ENCODE measurements around the gene CISD3. TPM values are rescaled to one million over a fixed set of nuclear protein-coding genes. Genes with fewer than 3 reads are reported as not detected.
"Not testable (repeated sequence)": the region's sequence is repeated elsewhere in the genome, so short reads cannot be mapped to it uniquely, and the experiment has no call there.

Gene CISD3
- total RNA-seq, 2 experiments from 2014 or later = 51.3 to 54.3 TPM

DNA sequence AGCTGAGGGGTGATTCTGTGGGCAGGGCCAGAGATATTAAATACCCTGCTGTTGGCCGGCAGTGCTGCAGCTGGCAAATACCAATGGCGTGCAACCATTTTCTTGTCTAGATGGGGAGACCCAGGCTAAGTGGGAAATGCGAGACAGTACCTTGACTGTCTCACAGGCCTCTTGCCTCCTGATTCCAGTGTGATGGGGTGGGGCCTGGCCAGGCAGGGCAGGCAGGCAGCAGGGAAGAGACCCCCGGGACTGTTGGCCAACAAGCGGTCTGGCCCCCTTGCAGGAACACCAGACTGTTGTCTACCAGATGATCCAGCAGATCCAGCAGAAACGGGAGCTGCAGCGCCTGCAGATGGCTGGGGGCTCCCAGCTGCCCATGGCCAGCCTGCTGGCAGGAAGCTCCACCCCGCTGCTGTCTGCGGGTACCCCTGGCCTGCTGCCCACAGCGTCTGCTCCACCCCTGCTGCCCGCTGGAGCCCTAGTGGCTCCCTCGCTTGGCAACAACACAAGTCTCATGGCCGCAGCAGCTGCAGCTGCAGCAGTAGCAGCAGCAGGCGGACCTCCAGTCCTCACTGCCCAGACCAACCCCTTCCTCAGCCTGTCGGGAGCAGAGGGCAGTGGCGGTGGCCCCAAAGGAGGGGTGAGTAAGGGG, 5.7 kb upstream of the CISD3 start:
- H3K36me3 Mint-ChIP-seq = peaks cover 24% of the 10 kb centered on the region
- no peak overlapping the region for H3K27ac Mint-ChIP-seq
- DNase-seq (no peak), ATAC-seq (no peak)
- no peaks in the 10 kb centered on the region for H3K27me3 Mint-ChIP-seq
- no peak overlapping the region for H3K4me3 Mint-ChIP-seq
- peaks cover 34% of the 10 kb centered on the region for H3K4me1 Mint-ChIP-seq
- CTCF ChIA-PET = interaction anchor here (1.1 to 2.5 kb wide), 2 partner anchors 10 to 13 kb away, joined by 3 to 13 read pairs; no protein-coding TSS in a partner anchor
- H3K9me3 Mint-ChIP-seq (ENCODE audit: low read depth) = no peaks in the 10 kb centered on the region

DNA sequence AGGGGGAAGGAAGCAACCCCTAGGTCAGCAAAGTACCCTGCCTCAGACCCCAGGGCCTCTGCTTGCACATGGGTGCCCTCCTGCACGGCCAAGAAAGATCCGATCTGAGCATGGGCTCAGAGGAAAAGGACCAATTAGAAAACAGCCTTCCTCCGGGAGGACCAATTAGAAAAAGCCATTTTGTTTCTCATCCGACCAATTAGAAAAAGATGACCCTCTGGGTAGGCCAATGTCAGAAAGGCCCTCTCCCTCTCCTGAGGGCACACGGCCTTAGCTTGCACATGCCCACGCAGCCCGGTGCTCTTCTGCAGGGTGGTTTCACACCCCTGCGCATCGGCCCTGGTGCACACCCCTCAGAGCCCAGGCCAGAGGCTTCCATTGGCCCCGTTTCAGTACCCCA, 5.1 kb upstream of the CISD3 start:
- no peaks in the 10 kb centered on the region for H3K27me3 Mint-ChIP-seq
- no peak overlapping the region for H3K4me3 Mint-ChIP-seq
- peaks cover 37% of the 10 kb centered on the region for H3K4me1 Mint-ChIP-seq
- peak overlapping the region; percentile 56 for H3K27ac Mint-ChIP-seq
- CTCF ChIA-PET = interaction anchor here (1.1 kb wide), 1 partner anchor 12 kb away, joined by 3 read pairs; no protein-coding TSS in a partner anchor
- ATAC-seq (no peak), DNase-seq (no peak)
- H3K36me3 Mint-ChIP-seq = peaks cover 22% of the 10 kb centered on the region
- no peaks in the 10 kb centered on the region for H3K9me3 Mint-ChIP-seq (ENCODE audit: low read depth)

DNA sequence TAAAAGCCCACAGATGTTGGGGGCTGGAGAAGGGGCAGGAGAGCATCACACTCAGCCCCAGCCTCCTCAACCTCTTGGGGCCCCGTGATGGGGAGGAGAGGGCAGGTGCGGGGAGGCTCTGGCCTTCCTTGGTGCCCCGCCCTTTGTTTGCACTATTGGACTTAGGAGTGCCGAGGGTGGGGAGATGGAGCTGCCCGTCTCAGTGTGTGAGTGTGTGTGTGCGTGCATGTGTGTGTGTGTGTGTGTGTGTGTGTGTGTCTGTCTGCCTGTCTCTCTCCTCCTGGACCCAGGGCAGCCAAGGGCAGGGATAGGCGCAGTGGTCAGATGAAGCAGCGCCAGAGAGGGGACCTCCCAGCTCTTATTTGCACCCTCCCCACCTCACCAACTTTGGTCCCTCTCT, 4.0 kb upstream of the CISD3 start:
- not testable (repeated sequence) for H3K4me3 Mint-ChIP-seq; ATAC-seq; DNase-seq; H3K9me3 Mint-ChIP-seq (ENCODE audit: low read depth); H3K27me3 Mint-ChIP-seq
- Mint-ChIP-seq H3K36me3 (peaks cover 16% of the 10 kb centered on the region), H3K27ac (peak overlapping the region; percentile 73), H3K4me1 (peaks cover 43% of the 10 kb centered on the region)
- CTCF ChIA-PET = interaction anchor here (0.8 kb wide), 2 partner anchors 9 kb away, joined by 3 read pairs; no protein-coding TSS in a partner anchor

DNA sequence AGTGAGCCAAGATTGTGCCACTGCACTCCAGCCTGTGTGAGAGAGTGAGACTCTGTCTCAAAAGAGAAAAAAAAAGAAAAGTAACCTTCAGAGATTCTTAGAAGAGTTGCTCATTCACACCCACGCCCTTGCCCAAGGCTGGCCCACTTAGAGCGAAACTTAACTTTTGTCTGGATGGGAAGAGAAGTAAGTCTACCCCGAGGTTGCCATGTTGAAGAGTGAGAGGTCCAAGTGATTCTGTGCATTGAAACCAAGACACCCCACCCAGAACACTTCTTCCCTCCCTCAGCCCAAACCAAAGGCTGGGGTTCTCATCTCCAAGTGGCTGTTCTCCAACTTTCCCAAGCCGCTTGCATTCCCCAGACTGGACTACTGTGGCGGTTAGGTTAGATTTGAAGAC, 2.4 kb upstream of the CISD3 start:
- H3K4me1 Mint-ChIP-seq = peaks cover 56% of the 10 kb centered on the region
- CTCF ChIA-PET = interaction anchor here (0.8 to 3.3 kb wide), 12 partner anchors 9 to 170 kb away, joined by 3 to 44 read pairs (median 7); partner anchors contain the start of genes EPOP, MLLT6 and PSMB3
- peak overlapping the region; percentile 95 for H3K27ac Mint-ChIP-seq

DNA sequence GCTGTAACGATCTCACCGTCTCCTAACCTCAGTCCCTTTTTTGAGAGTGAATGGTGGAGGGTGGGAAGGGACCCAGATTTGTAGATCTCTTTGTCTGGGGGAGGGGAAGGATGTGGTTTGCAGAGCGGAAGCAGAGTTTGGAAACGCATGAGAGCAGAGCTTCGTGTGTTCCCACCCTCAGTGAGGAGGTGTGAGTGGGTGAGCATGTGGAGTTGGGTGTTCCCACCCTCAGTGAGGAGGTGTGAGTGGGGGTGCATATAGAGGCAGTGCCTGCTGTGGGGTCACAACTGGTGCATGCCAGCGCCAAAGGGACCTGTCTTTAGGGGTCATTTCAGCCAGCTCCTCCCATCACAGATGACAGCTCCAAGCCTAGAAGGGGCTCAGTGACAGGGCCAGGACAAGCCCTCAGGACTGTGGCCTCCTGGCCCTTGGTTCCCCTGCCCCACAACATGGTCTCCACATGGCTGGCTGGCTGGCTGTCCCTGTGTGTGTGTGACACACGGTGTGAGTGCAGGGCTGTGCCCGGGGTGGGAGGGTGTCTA, 1.8 kb upstream of the CISD3 start:
- DNase-seq (peak; percentile 88), ATAC-seq (peak; percentile 20)
- peak overlapping the region; percentile 95 for H3K27ac Mint-ChIP-seq
- H3K27me3 Mint-ChIP-seq = no peaks in the 10 kb centered on the region
- H3K36me3 Mint-ChIP-seq = peaks cover 15% of the 10 kb centered on the region
- peaks cover 61% of the 10 kb centered on the region for H3K4me1 Mint-ChIP-seq
- no peaks in the 10 kb centered on the region for H3K9me3 Mint-ChIP-seq (ENCODE audit: low read depth)
- CTCF ChIA-PET = interaction anchor here (0.8 to 3.3 kb wide), 19 partner anchors 9 to 425 kb away, joined by 3 to 44 read pairs (median 4); partner anchors contain the start of genes EPOP, MLLT6 and PSMB3
- H3K4me3 Mint-ChIP-seq = peak overlapping the region; percentile 58

More for the DNA sequence above, 2.4 kb upstream of the CISD3 start:
- Mint-ChIP-seq H3K9me3 (ENCODE audit: low read depth) (no peaks in the 10 kb centered on the region), H3K27me3 (no peaks in the 10 kb centered on the region), H3K36me3 (peaks cover 13% of the 10 kb centered on the region), H3K4me3 (peak overlapping the region; percentile 58)
- DNase-seq (peak; percentile 87), ATAC-seq (peak; percentile 28)

DNA sequence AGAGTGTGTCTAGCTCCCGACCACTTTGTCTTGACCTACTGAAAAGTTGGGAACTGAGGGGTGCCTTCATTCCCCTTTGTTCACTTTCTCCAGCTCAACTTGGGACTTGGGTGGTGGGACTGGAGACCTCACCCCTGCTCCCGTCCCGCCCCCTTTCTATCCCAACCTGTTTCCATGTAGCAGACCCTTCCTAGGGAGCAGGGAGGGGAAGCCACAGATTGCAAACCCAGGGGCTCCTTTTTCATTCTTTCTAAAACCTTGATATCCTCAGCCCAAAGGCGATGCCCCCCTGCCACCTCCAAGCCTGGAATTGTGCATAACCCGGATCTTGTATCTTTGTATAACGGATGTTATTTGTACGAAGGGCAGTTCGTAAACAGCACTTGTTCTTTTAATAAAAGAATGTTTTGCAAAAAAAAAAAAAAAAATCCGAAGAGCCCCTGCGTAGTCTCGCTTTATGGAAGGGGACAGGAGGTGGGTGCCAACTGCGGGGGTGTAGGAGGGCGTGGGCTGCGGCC, 714 bp upstream of the CISD3 start:
- CTCF ChIA-PET = interaction anchor here (0.9 to 3.3 kb wide), 11 partner anchors 8 to 172 kb away, joined by 3 to 44 read pairs (median 7); partner anchors contain the start of genes EPOP, MLLT6 and PSMB3
- H3K9me3 Mint-ChIP-seq (ENCODE audit: low read depth) = no peaks in the 10 kb centered on the region
- peak overlapping the region; percentile 39 for H3K4me3 Mint-ChIP-seq
- DNase-seq (no peak), ATAC-seq (no peak)
- H3K36me3 Mint-ChIP-seq = peaks cover 11% of the 10 kb centered on the region
- H3K27ac Mint-ChIP-seq = peak overlapping the region; percentile 95
- peaks cover 68% of the 10 kb centered on the region for H3K4me1 Mint-ChIP-seq
- no peaks in the 10 kb centered on the region for H3K27me3 Mint-ChIP-seq

DNA sequence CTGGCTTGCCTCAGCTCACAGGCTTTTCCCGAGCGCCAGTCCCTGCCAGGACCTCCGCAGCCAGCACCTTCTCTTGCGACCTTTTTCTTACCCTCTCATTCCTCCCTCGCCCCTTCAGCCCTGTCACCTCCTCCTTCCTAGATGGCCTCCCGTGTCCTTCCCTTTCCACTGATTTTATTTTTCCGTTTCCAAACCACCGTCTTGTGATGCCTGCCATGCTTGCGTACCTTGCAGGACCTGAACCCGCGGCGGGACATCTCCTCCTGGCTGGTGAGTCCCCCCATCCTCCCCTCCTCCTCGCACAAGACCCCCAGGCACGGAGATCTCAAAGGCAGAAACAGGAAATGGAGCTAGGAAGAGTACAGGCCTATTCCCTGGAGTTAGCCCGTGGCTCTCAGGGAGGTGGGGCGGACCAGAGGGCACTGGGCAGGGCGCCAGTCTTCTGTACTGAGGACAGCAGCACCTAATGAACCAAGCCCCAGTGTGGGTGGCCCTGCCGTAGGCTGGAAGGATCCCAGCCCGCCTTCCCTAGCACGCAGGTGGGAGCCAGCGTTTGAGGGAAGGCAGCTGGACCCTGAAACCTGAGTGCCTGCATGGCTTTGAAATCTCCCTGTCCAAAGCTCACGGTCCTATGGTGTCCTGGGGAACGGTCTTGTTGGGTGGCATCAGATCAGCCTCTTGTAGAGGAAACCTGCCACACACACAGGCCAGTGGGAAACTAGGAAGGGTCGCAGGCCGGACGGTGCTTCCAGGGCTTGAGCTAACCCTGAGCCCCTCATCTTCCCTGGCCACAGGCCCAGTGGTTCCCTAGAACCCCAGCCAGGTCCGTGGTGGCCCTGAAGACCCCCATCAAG, 612 bp downstream of the CISD3 start:
- Mint-ChIP-seq H3K27ac (peak overlapping the region; percentile 88), H3K9me3 (ENCODE audit: low read depth) (no peaks in the 10 kb centered on the region), H3K4me3 (peak overlapping the region; percentile 94), H3K4me1 (peaks cover 72% of the 10 kb centered on the region), H3K36me3 (peaks cover 11% of the 10 kb centered on the region), H3K27me3 (no peaks in the 10 kb centered on the region)
- DNase-seq (no peak), ATAC-seq (no peak)
- CTCF ChIA-PET = interaction anchor here (0.6 to 8.7 kb wide), 15 partner anchors 12 to 172 kb away, joined by 3 to 232 read pairs (median 3); partner anchors contain the start of genes EPOP and MLLT6

DNA sequence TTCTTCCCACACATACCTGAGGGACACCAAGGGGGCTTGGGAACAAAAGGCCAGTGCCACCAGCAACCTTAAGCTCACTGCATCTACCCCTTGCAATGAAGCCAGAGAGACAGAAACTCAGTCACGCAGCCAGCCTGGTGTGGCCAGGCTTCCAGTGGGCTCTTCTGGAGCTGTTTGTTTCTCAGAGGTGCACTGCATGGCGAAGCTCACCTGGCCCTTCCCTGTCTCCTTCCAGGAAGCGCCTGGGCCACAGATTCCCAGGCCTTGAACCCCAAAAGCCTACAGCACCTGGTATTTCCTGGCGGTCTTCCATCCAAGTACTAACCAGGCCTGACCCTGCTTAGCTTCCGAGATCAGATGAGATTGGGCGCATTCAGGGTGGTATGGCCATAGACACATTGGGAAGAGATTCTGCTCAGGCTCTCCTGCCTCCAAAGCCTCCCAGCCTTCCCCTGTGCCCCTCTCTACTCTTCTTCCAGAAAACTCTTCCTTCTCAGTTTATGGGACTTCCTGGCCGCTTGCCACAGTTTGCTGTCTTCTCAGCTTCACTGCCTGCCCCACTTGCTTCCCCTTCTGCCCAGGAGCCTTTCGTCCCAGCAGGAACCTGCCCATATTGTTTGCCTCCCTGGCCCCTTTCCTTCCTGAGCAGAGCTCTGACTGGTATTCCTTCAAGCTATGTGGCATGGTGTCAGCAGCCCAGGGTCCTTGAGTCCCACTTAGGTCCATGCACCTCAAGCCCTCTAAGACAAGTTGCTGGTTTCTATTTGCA, 1.6 kb downstream of the CISD3 start:
- Mint-ChIP-seq H3K36me3 (peaks cover 10% of the 10 kb centered on the region), H3K27me3 (no peaks in the 10 kb centered on the region), H3K27ac (peak overlapping the region; percentile 88), H3K9me3 (ENCODE audit: low read depth) (no peaks in the 10 kb centered on the region), H3K4me1 (peaks cover 68% of the 10 kb centered on the region), H3K4me3 (peak overlapping the region; percentile 94)
- ATAC-seq (no peak), DNase-seq (no peak)
- CTCF ChIA-PET = interaction anchor here (0.6 to 8.7 kb wide), 14 partner anchors 22 to 514 kb away, joined by 3 to 232 read pairs (median 4); partner anchors contain the start of genes EPOP and MLLT6

DNA sequence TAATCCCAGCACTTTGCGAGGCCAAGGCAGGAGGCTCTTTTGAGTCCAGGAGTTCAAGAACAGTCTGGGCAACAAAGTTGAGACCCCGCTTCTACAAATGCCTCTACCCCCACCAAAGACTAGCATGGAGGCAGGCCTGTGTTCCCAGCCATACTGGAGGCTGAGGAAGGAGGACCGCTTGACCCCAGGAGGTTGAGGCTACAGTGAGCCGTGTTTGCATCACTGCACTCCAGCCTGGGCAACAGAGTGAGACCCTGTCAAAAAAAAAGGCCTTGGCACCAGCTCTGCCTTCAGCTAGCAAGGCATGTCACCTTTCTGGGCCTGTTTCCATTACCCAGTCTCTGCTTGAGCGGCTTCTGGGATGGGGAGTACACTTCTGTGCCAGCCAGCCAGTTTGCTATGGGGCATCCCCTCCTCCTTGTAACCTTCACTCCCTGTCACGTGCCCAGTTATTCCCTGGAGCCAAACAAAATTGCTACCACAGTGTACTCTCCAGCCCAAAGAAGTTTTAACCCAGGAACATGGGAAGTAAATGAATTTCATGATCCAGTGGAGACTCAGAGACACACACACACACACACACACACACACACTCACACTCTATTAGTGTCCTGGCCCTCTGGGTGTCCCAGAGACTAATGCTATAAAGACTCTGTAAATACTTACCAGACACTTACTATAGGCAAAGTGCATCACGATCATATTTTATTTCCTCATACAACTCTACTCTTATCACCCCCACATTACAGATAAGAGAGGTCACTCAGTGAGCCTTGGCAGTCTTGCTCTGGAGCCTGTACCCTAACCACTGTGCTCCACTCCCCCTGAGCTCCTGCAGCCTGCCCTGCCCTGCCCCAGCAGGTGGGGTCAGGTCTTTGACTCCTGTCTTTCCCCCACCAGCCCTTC, 2.5 kb downstream of the CISD3 start:
- no peak for ATAC-seq
- peak overlapping the region; percentile 55 for H3K27ac Mint-ChIP-seq
- no peak for DNase-seq
- H3K9me3 Mint-ChIP-seq (ENCODE audit: low read depth) = no peaks in the 10 kb centered on the region
- CTCF ChIA-PET = interaction anchor here (1.8 to 8.7 kb wide), 7 partner anchors 22 to 174 kb away, joined by 4 to 232 read pairs (median 17); partner anchors contain the start of genes EPOP and MLLT6
- H3K4me3 Mint-ChIP-seq = peak overlapping the region; percentile 94
- H3K4me1 Mint-ChIP-seq = peaks cover 60% of the 10 kb centered on the region
- peaks cover 10% of the 10 kb centered on the region for H3K36me3 Mint-ChIP-seq
- H3K27me3 Mint-ChIP-seq = no peaks in the 10 kb centered on the region

DNA sequence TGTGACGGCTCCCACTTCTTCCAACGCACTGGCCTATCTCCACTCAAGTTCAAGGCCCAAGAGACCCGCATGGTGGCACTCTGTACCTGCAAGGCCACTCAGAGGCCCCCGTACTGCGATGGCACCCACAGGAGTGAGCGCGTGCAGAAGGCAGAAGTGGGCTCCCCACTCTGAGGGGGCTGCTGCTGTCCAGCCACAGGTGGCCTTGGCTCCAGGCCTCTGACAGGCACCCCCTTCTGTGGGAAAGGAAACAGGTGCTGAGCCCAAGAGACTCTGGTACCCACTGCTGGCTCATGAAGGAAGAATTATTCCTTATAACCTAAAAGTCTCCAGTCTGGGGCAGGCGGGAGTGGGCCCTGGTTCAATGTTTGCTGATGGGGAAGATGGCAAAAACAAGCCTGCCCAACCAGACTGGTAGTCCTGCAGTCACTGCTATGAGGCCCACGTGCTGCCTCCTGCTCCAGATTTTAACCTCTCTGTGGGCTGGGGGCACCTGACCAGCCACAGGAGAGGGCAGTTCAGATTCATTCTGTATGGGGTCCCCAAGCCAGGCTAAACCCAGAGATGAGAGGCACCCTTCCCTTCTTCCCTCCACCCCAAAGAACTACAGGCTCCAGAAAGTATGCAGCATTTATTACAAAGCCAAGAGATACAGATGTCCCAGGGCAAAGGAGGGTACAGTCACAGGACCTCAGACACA, 3.3 kb downstream of the CISD3 start:
- Mint-ChIP-seq H3K27ac (peak overlapping the region; percentile 45), H3K9me3 (ENCODE audit: low read depth) (no peaks in the 10 kb centered on the region), H3K27me3 (no peaks in the 10 kb centered on the region), H3K4me1 (peaks cover 52% of the 10 kb centered on the region), H3K36me3 (peaks cover 3% of the 10 kb centered on the region), H3K4me3 (no peak overlapping the region)
- DNase-seq (no peak), ATAC-seq (no peak)
- CTCF ChIA-PET = interaction anchor here (1.5 to 8.7 kb wide), 9 partner anchors 15 to 175 kb away, joined by 4 to 232 read pairs (median 19); partner anchors contain the start of genes EPOP and MLLT6
